Peyer's patch (tissue), 4 donors: ENCODE results near the gene PRKCZ.

Experiments
- CTCF ChIP-seq, 6 experiments: fragments of 450-650 bp in 4 of 6; fragments of 200-600 bp in 2 of 6; sonication (generic) in 1 of 6; IDR thresholded peaks; one replicate each; pipeline ENCODE4 v1.5.1; 2017 to 2019; ENCODE audit warnings: antibody characterized with exemption in 6 of 6, mild to moderate bottlenecking in 3 of 6, moderate library complexity in 1 of 6
- POLR2A ChIP-seq, 2 donors: fragments of 450-650 bp; IDR thresholded peaks; one replicate each; pipeline ENCODE4 v1.5.1; 2017; ENCODE audit warnings: antibody characterized with exemption in 2 of 2, mild to moderate bottlenecking in 2 of 2, moderate library complexity in 2 of 2

GRCh38 chr1:2080140-2080539 is 29.9 kb downstream of the PRKCZ start:
- TF ChIP-seq CTCF (IDR thresholded peaks at IDR 0.05) (no peak), POLR2A (IDR thresholded peaks at IDR 0.05) (no peak)
